HG02884 (cell line): ENCODE measurements around the gene NBR1.
A peak's percentile ranks its signal among the peaks of the same experiment; 100 is the strongest.
"Not testable (repeated sequence)": the region's sequence is repeated elsewhere in the genome, so short reads cannot be mapped to it uniquely, and the experiment has no call there.

Experiments
- ATAC-seq: cut with Tn5 transposase; IDR thresholded peaks from one replicate; pipeline ENCODE4 v1.9.1; 2021; ENCODE audit warnings: mild to moderate bottlenecking, moderate library complexity; ENCODE audit not compliant: unreplicated experiment

NBR1 gene

DNA sequence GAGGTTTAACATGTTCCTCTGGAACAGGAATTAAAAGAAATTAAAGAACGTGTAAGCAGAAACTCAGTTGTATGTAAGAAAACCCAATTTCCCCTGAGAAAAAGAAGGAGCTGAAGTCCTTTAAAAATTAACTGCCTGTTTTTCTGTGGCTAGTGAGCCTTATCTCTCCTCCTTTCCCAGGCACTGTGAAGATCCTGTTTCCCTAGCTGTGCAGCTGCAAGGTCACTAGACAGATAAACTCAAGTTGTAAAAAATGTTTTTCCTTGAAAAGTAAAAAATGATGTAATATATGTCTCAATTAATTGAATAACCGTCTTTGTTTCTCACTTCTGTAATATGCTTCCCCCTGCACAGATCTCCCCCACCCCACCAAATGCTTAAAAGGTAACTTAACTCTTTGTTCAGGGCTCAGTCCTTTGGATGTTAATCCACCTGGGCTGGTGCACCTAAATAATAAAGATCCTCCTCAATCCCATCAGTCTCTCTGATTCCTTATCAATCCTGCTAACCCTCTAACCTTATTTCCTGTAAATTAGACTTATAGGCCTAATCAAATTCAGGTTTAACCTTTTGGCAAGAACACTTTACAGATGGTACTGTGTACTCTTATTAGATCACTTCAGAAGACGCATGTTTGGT lies 17.7 kb upstream of the NBR1 start:
- not testable (repeated sequence) for ATAC-seq

DNA sequence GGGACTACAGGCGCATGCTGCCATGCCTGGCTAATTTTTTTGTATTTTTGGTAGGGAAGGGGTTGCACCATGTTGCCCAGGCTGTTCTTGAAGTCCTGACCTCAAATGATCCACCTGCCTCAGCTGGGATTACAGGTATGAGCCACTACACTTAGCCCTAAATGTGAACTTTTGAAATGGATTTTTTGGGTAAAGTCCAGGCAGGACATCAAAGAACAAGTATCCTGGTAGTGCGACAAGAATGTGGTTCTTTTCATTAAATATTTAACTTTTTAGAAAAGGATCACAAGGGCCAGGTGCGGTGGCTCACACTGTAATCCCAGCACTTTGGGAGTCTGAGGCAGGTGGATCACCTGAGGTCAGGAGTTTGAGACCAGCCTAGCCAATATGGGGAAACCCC lies 15.3 kb upstream of the NBR1 start:
- no peak for ATAC-seq

DNA sequence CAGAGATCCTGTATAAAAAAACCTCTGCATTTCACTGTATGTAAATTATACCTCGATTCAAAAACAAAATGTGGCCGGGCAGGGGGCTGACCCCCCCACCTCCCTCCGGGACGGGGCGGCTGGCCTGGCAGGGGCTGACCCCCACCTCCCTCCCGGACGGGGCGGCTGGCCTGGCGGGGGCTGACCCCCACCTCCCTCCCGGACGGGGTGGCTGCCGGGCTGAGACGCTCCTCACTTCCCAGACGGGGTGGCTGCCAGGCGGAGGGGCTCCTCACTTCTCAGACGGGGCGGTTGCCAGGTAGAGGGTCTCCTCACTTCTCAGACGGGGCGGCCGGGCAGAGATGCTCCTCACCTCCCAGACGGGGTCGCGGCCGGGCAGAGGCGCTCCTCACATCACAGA lies 11.8 kb upstream of the NBR1 start:
- not testable (repeated sequence) for ATAC-seq

- ATAC-seq = not testable (repeated sequence)
Measured at GRCh38 chr17:43159957-43160356, 11.1 kb upstream of the NBR1 start.

- not testable (repeated sequence) for ATAC-seq
Measured at GRCh38 chr17:43165971-43166370, 5.0 kb upstream of the NBR1 start.

DNA sequence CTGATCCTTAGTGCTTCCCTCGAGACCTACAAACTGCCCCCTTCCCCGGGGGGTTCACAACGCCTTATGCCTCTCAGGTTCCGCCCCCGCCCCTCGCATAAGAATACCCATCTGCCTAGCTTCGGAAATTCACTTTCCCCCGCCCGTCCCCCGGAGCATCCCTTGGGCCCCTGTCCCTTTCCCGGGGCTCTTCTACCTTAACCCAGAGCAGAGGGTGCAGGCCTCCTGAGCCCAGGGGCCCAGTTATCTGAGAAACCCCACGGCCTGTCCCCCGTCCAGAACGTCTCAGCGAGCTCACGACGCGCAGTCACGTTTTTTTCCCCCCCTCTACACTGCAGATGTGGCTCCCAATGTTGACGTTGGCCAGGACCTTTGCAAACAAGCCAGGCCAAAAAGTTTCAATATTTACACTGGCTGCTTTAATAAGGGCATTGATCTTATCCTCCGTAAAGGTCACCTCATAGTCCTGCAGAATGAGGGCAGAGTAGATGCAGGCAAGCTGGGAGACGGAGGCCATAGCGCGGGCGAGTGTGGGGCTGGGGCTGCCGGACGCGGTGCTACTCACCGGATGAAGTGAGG lies 1.4 kb upstream of the NBR1 start:
- ATAC-seq = peak; percentile 7

DNA sequence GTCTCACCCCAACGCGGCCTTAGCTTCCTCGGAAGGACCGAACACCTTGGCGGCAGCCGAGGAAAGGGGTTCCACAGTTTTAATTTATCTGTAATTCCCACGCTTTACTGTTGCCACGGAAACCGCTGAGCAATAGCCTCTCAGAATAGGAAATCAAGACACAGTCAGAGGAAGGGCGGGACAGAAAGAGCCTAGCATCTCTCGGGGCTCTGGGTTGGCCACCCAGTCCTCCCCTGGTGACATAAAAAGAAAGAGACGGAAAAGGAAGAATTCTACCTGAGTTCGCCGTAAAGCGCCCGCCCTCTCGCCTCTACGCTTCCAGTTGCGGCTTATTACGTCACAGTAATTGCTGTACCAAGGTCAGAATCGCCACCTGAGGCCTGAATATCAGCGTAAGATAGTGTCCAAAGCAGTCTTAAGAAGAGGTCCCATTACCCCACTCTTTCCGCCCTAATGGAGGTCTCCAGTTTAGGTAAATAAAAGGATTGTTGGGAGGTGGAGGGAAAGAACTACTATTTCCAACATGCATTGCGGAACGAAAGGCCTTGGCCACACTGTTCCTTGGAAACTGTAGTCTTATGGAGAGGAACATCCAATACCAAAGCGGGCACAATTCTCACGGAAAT lies 761 bp upstream of the NBR1 start:
- peak; percentile 64 for ATAC-seq

DNA sequence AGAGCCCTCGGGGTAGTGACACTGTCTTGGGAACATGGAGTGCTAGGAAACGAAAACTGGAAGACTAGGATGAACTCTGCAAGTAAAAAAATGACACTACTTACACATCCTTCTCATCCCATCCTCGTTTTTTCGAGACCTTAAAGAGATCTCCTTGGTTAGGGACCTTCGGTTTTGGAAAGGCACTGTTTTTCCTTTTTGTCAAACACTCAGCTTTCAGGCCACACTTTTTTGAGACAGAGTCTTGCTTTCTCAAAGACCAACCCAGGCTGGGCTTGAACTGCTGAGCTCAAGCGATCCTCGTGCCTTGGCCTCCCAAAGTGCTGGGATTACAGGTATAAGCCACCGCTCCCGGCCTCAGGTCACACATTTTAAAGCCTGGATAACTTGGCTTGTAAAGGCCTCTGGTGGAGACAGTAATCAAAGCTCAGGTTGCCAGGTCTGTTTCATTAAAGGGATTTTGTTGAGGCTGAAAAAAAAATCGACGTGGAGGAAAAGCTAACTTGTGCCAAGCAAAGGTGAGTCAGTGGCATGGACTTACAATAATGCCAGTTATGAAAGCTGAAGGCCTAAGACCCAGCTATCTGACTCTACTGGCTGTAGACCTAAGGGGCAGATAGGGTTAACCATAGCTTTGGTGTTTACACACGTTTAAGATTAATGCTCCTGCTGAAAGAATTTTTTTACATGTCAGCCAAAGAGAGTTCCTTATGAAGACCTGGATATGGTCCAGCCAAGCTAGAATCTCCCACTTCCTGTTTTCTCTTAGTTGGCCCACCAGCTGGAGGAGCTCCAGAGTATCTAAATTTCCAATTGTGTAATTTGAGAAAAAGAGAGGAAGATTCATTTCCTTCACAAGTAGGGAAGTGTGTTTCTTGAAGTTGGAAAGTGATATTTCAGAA lies 823 bp downstream of the NBR1 start:
- no peak for ATAC-seq

DNA sequence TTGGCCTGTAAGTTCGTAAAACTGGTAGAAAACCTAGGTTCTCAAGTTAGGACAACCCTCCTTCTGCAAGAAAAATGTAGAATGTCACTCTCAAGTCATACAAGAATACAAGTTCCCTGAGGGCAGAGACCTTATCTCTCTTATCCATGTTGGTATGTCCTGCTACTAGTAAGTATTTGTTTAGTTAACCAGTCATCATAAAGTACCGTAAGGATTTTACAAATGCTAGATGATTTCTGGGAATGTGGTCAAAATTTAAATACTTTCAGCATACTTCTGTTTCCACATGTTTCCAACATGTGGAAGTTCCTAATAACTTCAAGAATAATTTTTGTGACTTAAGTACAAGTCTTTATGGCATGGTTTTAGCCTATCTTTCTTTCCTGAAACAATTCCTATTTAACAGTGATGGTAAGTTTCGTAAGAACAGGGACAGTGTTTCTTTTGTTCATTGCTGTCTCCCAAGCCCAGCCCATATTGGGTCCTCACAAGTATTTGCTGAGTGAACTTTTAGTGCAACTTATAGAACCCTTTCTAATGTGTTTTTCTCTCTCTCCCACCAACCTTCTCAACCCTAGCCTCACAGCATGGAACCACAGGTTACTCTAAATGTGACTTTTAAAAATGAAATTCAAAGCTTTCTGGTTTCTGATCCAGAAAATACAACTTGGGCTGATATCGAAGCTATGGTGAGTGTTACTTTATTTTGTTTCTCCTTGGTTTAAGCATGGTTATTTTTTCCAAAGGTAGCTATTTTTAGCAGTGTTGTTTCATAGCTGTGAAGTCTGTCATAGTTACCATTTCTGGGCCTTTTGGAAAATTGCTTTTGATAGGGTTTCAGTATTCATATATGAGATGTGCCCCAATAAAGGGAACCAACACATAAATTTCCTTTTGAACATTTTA lies 4.5 kb downstream of the NBR1 start:
- ATAC-seq = no peak

DNA sequence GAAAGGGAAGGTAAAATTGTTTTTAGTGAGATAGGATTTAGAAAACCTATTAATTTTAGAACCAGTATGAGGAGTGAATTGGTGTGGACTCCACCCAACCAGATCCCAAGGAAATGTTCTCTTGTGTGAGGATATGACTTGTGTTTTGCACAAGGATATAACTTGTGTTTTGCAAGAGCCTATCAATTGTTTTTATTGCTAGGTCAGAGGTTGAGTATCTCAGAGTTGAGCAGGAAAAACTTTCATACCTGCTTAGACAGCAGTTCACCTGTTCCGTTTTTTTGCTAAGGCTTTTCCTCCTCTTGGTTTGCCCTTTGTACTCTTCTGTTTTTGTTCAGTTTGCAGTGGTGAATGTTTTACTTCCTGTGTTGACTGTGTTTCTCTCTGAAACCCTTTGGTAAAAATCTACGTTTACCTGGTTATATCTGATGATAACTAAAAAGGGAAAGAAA lies 5.1 kb downstream of the NBR1 start:
- no peak for ATAC-seq

GRCh38 chr17:43183921-43184320 lies 12.9 kb downstream of the NBR1 start:
- ATAC-seq = no peak

DNA sequence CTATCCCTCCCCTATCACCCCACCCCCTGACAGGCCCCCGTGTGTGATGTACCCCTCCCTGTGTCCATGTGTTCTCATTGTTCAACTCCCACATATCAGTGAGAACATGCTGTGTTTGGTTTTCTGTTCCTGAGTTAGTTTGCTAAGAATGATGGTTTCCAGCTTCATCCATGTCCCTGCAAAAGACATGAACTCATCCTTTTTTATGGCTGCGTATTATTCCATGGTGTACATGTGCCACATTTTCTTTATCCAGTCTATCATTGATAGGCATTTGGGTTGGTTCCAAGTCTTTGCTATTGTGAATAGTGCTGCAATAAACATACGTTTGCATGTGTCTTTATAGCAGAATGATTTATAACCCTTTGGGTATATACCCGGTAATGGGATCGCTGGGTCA lies 15.6 kb downstream of the NBR1 start:
- ATAC-seq = not testable (repeated sequence)

- no peak for ATAC-seq
Measured at GRCh38 chr17:43193251-43193650, 22.2 kb downstream of the NBR1 start.

DNA sequence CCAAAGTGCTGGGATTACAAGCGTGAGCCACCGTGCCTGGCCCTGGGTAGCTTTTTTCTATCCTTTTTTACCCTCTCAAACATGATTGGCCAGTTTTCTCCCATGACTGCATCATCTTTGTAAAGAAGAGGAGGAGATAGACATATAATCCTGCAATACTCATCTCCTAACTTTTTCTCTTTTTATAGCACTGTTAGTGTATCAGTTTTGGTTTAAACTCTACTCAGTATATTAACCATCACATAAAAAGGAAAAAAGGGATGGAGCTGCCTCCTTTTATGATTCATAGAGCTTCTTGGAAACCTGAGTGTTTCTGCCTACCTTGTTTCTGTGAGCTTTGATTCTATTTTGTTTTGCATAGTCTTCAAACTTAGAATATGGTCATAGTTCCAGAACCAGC lies 28.6 kb downstream of the NBR1 start:
- ATAC-seq = no peak

DNA sequence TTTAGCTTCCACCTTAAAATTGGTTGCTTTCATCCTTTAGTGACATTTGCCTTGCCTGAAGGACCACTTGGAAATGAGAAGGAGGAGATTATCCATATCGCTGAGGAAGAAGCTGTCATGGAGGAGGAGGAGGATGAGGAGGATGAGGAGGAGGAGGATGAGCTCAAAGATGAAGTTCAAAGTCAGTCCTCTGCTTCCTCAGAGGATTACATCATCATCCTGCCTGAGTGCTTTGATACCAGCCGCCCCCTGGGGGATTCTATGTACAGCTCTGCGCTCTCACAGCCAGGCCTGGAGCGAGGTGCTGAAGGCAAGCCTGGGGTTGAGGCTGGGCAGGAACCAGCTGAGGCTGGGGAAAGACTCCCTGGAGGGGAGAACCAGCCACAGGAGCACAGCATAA lies 29.1 kb downstream of the NBR1 start:
- ATAC-seq = no peak

- not testable (repeated sequence) for ATAC-seq
Measured at GRCh38 chr17:43203013-43203412, 32.0 kb downstream of the NBR1 start.

GRCh38 chr17:43210576-43210975 lies 39.6 kb downstream of the NBR1 start:
- ATAC-seq = no peak

GRCh38 chr17:43211123-43211479 lies 40.1 kb downstream of the NBR1 start:
- ATAC-seq = no peak

DNA sequence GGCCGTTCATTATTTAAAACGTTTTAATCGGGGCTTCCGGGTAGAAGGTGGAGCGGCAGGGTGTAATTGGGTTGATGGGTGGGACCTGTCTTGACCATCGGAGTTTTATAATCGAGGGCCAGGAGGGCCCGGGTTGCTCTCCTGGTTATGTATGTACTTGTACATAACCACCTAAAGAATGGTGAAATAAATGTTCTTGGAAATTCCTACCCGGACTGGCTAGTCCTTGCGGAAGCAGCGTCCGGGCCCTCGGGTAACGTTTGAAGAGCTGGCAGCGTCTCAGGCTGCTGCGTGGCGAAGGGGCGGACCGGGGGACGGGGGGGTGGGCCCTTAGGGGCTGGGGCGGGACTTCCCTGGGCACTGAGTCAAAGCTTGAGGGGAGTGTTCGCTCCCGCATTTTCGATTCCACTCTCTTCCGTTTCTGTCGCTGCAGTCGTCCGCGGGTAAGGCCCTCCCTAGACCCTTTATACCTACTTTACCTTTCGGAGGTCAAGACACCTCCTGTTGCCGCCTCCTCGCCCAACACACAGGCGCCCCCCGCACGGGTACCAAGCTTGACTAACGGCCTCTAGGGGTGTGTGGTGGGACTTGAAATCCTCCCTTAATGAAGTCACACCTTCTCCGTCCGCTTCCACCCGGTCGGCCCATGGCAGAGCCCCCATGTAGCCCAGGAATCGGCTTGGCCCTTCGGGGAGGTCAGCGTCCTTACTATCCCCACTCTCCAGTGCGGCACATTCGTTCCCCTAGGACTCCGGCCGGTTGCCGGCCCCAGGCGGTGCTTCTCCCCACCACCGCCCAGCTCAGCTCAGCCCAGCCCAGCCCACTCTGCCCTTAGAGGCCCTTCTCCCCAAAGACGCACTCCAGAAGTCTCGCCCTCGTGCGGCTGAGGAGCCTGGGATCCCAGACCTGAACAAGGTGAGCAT lies 40.7 kb downstream of the NBR1 start, which contains the start of gene TMEM106A:
Gene TMEM106A, plus strand, starts transcription at position 396 of the 923 bp plus-strand sequence. CDS start 1,167 bp downstream, outside the sequence.
- no peak for ATAC-seq
